Endothelial cell (in vitro differentiated cells): ENCODE results near the gene IGFBP4. TPM values are rescaled to one million over a fixed set of nuclear protein-coding genes. Genes with fewer than 3 reads are reported as not detected.

ENCODE experiments used
- DNase-seq: peaks from one replicate; pipeline ENCODE4 v3.0.0; 2021; ENCODE audit warnings: low spot score
- H3K27ac Mint-ChIP-seq: one replicate; pipeline ENCODE4 v1.8.0; 2021; ENCODE audit warnings: mixed read lengths, inconsistent platforms; ENCODE audit not compliant: unreplicated experiment
- H3K27me3 Mint-ChIP-seq: one replicate; pipeline ENCODE4 v1.8.0; 2021; ENCODE audit warnings: mild to moderate bottlenecking, moderate library complexity, mixed read lengths, inconsistent platforms; ENCODE audit not compliant: unreplicated experiment
- H3K36me3 Mint-ChIP-seq: one replicate; pipeline ENCODE4 v1.8.0; 2021; ENCODE audit warnings: mild to moderate bottlenecking, low read depth, mixed read lengths, inconsistent platforms; ENCODE audit not compliant: unreplicated experiment
- H3K4me1 Mint-ChIP-seq: one replicate; pipeline ENCODE4 v1.8.0; 2021; ENCODE audit warnings: mild to moderate bottlenecking, mixed read lengths, inconsistent platforms; ENCODE audit not compliant: unreplicated experiment
- H3K4me3 Mint-ChIP-seq: one replicate; pipeline ENCODE4 v1.8.0; 2021; ENCODE audit warnings: mild to moderate bottlenecking, mixed read lengths, inconsistent platforms; ENCODE audit not compliant: unreplicated experiment
- H3K9me3 Mint-ChIP-seq: one replicate; pipeline ENCODE4 v1.8.0; 2021; ENCODE audit warnings: mixed read lengths, inconsistent platforms; ENCODE audit not compliant: unreplicated experiment
- CTCF ChIP-seq: fragments of 200-600 bp; sonication (generic); IDR thresholded peaks from one replicate; pipeline ENCODE4 v1.5.0; 2021; ENCODE audit warnings: antibody characterized with exemption; ENCODE audit not compliant: unreplicated experiment
- total RNA-seq: library from RNA; stranded (reverse); fragmentation: NEBNext Ultra II Directional; extraction: Animal tissue kit (Norgen Biotek cat#: 25700); gene quantifications from one replicate; pipeline ENCODE4 v1.2.1, GENCODE V29; 2021; ENCODE audit not compliant: unreplicated experiment

IGFBP4 gene
- total RNA-seq, 1 donor from 2014 or later = 1,531 TPM

GRCh38 chr17:40462343-40463121, 19.3 kb downstream of the IGFBP4 start:
- Mint-ChIP-seq H3K27ac (peak overlapping the region; percentile 24), H3K27me3 (peaks cover 42% of the 10 kb centered on the region), H3K36me3 (peaks cover 14% of the 10 kb centered on the region), H3K4me3 (no peak overlapping the region), H3K4me1 (peaks cover 30% of the 10 kb centered on the region), H3K9me3 (no peaks in the 10 kb centered on the region)
- TF ChIP-seq CTCF = no peak
- peak; percentile 28 for DNase-seq

GRCh38 chr17:40463122-40463550, 19.9 kb downstream of the IGFBP4 start:
- TF ChIP-seq CTCF = no peak
- Mint-ChIP-seq H3K27ac (no peak overlapping the region), H3K4me3 (no peak overlapping the region), H3K4me1 (peaks cover 26% of the 10 kb centered on the region), H3K9me3 (no peaks in the 10 kb centered on the region), H3K36me3 (peaks cover 9% of the 10 kb centered on the region), H3K27me3 (peaks cover 43% of the 10 kb centered on the region)
- DNase-seq = peak; percentile 37

GRCh38 chr17:40464392-40464855, 21.2 kb downstream of the IGFBP4 start:
- TF ChIP-seq CTCF = no peak
- peak overlapping the region; percentile 61 for H3K27ac Mint-ChIP-seq
- peaks cover 3% of the 10 kb centered on the region for H3K36me3 Mint-ChIP-seq
- peaks cover 45% of the 10 kb centered on the region for H3K27me3 Mint-ChIP-seq
- no peak for DNase-seq
- H3K4me3 Mint-ChIP-seq = peak overlapping the region; percentile 61
- H3K9me3 Mint-ChIP-seq = no peaks in the 10 kb centered on the region
- peaks cover 17% of the 10 kb centered on the region for H3K4me1 Mint-ChIP-seq

- H3K9me3 Mint-ChIP-seq = no peaks in the 10 kb centered on the region
- peaks cover 10% of the 10 kb centered on the region for H3K4me1 Mint-ChIP-seq
- peak overlapping the region; percentile 51 for H3K4me3 Mint-ChIP-seq
- no peak for TF ChIP-seq CTCF
- no peak overlapping the region for H3K27ac Mint-ChIP-seq
- DNase-seq = no peak
- H3K36me3 Mint-ChIP-seq = peaks cover 3% of the 10 kb centered on the region
- peaks cover 45% of the 10 kb centered on the region for H3K27me3 Mint-ChIP-seq
Measured at GRCh38 chr17:40466298-40466971, 23.2 kb downstream of the IGFBP4 start.
